Uterus (tissue), 2 donors: ENCODE measurements around the gene EPYC.

Experiments used
- POLR2A ChIP-seq, 2 donors: fragments of 450-650 bp; IDR thresholded peaks; one replicate each; pipeline ENCODE4 v1.6.1; 2016; ENCODE audit warnings: antibody characterized with exemption in 2 of 2, mild to moderate bottlenecking in 1 of 2, moderate library complexity in 1 of 2
- TF ChIP-seq, protein P1 (sequence below), 4 experiments: fragments of 200-600 bp in 2 of 4; fragments of 450-650 bp in 2 of 4; sonication (generic) in 2 of 4; IDR thresholded peaks; one replicate each; pipeline ENCODE4 v1.5.1; 2016 to 2019; ENCODE audit warnings: antibody characterized with exemption in 4 of 4, mild to moderate bottlenecking in 2 of 4, moderate library complexity in 1 of 4

DNA sequence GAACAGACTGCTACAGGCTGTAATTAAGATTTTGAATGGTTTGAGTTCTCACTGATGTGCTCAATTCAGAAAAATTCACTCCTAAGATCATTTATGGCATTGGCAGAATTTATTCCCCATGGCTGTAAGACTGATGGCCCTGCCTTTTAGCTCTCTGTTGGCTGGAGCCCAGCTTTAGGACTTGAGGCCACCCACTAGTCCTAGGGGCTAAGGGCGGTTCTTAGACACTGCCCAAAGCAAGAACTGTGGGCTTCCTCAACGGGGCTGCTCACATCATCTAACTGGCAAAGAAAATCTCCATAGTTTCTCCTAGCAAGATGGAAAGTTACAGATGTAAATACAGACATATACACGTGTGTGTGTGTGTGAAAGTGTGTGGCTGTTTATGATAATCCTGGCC lies 46.4 kb downstream of the EPYC start:
- TF ChIP-seq, protein P1, sequence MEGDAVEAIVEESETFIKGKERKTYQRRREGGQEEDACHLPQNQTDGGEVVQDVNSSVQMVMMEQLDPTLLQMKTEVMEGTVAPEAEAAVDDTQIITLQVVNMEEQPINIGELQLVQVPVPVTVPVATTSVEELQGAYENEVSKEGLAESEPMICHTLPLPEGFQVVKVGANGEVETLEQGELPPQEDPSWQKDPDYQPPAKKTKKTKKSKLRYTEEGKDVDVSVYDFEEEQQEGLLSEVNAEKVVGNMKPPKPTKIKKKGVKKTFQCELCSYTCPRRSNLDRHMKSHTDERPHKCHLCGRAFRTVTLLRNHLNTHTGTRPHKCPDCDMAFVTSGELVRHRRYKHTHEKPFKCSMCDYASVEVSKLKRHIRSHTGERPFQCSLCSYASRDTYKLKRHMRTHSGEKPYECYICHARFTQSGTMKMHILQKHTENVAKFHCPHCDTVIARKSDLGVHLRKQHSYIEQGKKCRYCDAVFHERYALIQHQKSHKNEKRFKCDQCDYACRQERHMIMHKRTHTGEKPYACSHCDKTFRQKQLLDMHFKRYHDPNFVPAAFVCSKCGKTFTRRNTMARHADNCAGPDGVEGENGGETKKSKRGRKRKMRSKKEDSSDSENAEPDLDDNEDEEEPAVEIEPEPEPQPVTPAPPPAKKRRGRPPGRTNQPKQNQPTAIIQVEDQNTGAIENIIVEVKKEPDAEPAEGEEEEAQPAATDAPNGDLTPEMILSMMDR (IDR thresholded peaks at IDR 0.05) = no peak
- TF ChIP-seq POLR2A (IDR thresholded peaks at IDR 0.05) = no peak
